ENCODE results near the gene TMEM140.

TMEM140 gene

DNA sequence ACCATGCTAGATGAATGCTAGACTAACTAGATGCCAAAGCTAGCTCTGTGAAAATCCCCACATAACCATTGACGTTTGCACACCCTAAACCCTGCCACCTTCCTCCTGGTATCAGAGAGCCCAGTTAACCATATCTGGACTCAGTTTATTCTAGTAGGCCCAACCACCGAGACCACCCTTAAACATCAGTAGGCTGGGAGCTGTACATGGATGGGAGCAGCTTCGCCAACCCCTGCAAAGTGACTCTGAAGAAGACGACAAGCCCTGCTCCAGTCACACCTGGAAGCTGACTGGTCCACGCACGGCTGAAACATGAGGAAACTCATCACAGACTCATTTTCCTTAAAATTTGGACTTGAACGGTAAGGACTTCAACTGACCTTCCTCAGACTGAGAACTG is 27.1 kb downstream of the TMEM140 start:
- no peak for DNase-seq (ENCODE audit: low spot score)

DNA sequence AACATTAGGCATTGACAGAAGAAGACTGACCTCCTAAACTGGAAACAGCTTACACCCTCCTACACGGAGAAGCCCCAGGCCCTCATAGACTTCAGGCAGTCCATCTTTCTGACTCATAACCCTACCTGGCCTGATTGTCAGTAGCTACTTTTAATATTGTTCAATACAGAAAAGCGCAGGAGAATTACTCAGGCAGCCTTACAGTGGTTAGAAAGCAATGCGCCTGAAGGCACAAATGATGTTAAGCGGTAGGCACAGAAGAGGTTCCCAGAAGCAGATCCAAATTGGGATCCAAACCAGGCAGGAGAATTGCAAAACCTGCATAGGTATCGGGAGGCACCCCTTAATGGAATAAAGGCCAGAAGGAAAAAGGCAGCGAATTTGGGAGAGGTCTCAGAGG is 28.1 kb downstream of the TMEM140 start:
- no peak for DNase-seq (ENCODE audit: low spot score)

DNA sequence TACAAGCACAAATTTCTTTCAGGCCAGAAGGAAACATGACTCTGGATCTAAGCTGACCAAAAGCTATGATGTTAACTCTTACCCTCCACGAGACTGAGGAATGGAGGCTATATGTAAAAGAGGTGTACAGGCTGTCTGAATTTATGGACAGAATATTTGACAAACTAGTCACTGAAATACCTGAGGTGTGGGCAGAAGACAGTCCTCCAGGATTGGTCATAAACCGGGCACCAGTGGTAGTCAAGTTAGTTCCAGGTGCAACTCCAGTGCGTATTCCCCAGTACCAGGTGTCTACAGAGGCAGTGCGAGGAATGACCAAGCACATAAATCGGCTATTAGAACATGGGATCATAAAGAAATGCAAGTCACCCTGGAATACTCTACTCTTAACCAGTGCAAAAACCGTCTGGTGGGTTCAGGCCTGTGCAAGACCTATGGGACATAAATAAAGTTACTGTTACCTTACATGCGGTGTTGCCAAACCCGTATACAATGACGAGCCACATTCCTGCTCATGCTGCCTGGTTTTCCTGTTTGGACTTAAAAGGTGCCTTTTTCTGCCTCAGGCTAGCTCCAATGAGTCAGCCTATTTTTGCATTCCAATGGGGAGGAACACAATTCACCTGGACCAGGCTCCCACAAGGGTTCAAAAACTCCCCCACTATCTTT is 29.3 kb downstream of the TMEM140 start:
- no peak for DNase-seq (ENCODE audit: low spot score)

DNA sequence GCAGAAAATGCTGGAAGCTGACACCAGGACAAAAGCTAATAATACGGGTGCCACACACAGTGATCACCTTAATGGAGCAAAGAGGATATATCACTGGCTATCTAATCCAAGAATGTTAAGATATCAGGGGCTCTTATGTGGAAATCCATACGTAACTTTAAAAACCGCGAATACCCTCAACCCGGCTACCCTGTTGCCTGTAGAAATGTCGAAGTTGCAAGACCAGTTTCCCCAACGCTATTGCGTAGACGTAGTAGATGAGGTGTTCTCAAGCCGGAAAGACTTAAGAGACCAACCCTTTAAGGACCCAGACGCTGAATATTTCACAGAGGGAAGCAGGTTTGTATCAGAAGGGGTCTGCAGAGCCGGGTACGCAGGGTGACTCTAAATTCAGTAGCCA is 30.5 kb downstream of the TMEM140 start:
- DNase-seq (ENCODE audit: low spot score) = no peak

DNA sequence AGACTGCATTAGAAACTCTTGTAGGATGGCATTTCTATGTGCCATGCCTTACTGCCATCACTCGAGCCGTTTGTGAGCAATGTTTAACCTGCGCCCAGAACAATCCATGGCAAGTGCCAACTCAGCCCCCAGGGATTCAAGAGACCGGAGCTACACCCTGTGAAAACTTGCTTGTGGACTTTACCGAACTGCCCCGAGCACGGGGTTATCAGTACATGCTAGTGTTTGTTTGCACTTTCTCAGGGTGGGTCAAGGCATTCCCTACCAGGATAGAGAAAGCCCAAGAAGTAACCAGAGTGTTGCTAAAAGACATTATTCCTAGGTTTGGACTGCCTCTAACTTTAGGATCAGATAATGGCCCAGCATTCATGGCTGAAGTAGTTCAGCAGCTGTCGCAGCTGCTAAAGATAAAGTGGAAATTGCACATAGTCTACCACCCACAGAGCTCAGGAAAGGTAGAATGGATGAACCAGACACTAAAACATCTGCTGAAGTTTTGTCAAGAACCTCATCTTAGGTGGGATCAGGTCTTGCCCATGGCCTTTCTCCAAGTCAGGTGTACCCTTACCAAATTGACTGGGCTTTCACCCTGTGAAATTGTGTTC is 31.6 kb downstream of the TMEM140 start:
- no peak for DNase-seq (ENCODE audit: low spot score)

DNA sequence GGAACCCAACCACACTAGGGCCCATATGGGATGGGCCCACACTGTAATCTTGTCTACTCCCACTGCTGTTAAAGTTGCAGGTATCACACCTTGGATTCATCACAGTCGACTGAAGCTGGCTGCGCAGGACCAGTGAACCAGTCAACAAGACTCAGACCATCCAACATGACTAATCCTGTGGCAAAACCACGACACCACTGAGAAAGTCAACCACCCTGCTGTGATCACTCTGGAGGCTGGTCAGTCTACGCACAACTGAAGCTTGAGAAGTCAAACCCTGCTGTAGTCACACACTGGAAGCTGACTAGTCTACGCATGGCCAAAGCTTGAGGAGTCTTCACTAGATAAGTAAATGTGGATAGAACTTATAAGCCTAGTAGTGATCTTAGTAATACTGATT is 32.2 kb downstream of the TMEM140 start:
- DNase-seq (ENCODE audit: low spot score) = no peak

DNA sequence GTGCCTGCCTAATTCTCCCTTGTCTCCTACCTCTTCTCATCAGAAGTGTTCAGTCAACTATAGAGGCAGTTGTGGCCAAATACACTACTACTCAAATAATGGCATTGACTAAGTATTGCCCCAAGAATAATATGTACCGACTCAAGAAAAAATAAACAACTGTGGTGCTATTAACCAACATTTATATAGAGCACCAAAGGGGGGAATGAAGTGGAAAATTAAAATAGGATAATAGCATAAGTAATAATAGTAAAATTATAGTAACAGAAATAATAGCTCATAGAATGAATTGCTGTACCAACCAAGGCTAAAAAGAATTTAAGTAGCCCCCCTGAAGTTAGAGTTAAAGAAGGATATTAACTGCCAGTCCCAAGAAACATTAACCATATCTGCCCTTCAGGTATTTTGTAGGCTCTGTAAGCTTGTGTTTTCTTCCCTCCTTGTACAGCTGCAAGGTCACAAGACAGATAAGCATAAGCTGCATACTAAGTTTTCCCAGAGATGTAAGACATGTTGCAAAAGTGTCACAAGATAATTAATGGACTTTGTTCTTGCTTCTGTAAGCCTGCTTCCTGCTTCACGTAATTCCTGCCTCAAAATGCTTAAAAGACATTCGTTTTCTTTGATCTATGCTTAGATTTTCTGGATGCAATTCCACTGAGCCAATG is 33.5 kb downstream of the TMEM140 start:
- DNase-seq (ENCODE audit: low spot score) = no peak

DNA sequence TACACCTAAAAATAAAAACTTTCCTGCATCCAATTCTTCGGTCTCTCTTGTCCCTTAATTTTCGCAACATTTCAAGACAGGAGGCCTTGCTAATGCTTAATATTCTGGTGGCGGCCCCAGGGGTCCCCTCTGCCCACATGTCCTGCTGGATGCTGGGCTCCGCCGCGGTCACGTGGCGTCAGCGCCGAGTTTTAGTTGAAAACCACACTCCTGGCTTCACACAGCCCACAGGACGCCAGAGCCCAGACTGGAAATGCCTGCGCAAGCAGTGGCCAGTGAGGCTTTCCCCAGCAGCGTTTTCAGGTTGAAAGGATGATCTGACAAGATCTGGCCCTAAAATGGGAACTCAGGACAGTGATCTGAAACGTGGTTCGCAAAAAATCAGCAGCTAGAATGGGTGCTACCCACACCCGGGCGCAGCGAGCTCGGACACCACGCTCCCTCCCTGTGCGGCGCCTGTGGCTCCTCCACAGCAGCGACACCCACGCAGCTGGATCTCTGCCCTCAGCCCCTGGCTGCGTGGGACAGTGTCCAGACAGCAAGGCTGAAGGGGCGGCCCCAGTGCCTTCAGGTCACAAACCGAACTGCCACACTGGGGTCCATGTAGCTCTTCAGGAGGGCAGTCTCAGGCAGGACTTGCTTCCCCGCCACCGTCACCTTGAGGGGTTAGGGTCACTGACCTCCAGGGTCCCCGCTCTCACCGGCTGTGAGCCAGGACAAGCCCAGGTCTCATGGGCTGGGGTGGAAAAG is 34.2 kb downstream of the TMEM140 start:
- no peak for DNase-seq (ENCODE audit: low spot score)

DNA sequence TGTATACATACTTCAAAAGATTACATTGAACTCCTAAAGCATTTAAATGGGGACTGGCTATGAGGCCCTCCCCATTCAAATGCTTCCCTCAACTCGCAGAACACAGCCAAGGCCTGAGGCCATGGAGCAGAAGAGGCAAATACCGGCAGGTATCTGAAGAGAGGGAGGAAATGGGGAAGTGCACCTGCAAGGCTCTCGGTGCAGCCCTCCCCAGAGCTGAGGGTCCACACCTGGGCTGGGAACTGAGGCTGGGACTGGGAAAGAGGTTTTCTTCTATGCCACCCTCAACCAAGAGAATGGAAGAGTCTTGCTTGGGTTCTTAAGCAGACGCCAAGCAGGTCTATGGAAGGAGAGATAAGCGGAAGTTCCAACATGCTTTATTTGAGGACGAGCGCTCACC is 35.6 kb downstream of the TMEM140 start:
- no peak for DNase-seq (ENCODE audit: low spot score)

DNA sequence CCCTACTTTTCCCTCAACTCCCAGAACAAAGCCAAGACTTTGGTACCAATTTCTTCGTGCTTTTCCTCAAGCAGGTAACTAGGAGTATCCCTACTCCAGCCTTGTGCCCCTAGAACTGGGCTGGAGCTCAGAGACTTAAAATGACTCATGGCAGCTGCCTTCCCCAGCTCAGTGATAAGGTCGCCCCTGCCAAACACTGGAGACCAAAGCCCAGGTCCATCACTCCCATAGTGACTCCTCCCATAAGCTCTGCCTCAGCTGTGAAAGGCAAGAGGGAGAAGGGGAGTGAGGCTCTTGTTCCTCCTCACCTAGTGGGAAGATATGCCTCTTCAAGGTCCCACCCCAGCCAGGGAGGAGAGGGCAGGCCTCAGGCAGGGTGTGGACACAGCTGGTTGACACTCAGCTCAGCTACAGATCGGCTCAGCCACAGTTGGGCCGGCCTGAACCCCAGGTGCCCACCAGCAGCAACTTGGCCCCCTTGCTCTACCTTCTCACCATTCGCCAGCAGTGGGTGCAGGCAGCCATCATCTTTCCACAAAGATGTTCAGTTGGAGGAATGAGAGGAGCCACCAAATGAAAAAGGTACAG is 36.5 kb downstream of the TMEM140 start:
- no peak for DNase-seq (ENCODE audit: low spot score)

DNA sequence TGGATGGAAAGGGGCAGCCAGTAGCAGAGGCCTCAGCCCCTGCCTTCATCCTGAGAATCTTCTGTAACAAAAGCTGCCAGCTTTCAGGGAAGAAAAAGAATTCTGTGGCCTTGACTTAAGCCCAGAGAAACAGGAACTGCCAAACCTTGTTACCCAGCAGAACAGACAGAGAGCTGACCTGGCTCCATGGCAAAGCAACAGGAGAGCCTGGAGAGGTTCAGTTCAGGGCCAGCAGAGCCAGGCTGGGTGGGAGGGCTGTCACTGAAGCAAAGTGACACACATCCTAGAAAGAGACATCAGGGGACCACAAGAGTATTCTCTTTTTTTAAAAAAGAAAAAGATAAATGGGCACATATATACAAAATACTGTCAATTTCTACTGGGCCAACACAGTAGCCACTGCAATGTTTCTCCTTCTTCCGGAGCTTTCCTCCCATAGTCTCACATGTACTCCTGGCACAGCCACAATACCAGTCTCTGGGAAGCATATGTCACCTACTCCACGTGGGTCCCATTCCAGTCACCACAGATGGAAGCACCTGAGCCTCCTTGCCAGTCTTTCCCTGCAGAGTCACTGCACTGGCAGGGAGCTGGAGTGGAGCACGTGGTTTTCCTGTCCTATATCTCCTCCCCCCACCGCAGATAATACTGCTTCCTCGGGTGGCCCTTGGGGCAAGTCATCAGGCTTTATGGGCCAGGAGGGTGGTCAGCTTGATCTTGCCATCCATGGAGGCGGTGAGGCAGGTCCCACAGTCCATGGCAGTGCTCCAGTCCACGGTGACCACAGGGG is 37.8 kb downstream of the TMEM140 start:
- no peak for DNase-seq (ENCODE audit: low spot score)

DNA sequence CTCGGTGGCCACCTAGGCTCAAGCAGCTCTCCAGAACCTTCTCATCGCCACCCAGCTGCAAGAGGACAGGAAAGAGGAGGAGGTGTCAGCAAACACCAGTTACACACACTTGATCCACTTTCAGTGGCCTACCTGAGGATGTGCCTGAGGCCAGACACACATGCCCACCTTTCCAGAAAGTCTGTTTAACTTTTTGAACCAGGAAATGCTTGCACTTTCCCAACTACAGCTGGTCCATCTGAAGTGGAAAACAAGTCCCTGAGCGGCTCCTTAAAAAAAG is 38.3 kb downstream of the TMEM140 start:
- DNase-seq (ENCODE audit: low spot score) = no peak

DNA sequence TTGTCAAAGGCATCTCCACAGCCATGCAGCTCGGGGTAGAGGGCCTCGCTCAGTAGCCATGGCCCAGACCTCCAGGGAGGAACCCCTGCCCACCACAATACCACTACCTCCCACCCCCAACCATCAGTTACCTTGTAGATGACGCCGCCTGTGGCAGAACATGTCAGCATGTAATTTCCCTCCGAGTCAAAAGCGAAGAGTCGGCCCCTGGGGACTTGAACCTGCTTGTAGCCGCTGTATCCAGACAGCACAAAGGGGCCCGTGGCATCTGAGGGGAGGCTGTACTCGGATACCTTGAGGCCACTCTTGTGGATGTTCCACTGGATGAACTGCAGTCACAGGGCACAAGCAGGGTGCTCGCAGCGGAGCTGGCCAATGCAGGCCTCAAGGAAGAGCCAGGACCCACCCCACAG is 39.0 kb downstream of the TMEM140 start:
- no peak for DNase-seq (ENCODE audit: low spot score)

DNA sequence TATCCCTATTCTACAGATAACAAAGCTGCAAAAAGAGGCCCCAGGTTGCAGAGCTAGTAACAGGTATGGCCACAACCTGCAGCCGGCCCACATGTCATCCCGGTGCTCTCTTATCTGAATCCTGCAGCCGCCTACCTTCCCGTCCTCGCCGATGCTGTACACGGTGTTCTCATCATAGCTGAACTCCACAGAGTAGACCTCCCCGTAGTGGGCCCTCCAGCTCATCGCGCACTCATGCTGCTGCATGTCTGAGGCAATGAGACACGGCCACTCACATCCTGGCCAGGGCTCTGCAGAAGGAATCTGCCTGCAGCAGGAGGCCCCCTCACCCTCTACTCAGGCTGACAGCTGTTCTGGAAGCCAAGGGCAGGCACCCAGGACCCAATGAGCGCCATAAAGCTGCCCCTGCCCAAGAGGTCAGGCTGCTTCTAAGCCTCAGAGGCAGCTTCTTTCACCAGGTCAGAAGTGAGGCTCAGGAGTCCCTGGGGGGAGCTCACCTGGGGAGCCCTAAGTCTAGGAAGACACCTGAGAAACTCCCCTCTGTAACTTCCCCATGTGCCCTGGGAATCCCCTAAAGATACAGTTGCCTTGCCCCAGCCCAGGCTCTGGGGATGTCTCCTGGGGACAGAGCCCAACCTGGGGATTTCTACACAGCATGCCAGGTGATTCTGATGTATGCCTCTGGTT is 40.6 kb downstream of the TMEM140 start:
- DNase-seq (ENCODE audit: low spot score) = no peak

DNA sequence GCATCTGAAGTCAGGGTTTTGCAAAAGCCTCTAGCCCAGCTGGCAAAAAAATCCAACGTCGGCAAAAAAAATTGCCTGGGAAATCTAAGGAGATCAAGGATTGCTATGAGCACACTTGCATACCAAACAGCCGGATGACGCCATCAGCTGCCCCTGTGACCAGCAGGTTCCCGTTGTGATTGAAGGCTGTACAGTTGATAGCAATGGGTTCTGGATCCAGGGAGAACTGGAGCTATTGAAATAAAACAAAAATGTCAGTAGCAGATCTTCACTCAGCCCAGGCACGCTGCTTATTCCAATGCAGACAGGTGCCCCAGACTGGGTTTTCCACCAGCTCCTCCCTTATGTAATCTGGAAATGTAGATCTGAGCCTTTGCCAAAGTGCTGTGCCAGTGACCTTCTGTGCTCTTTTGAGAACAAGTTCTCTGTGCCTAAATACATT is 41.4 kb downstream of the TMEM140 start:
- DNase-seq (ENCODE audit: low spot score) = no peak

DNA sequence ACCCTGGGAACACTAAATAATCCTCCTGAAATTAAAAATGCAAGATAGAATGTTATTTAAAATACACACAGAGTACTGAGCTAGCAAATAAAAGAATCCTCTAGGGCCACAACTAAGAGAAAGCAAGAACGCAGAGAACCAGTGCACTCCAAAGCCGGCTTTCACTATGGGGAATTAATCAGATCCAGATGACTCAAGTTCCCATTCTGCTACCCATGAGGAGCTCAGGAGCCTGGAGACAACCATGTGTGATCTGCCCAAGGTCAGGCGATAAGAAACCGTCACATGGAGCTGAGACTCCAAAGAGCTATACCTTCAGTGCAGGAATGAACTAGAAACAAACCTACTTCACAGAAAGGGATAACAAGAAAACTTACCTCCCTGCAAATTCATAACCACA is 42.1 kb downstream of the TMEM140 start:
- DNase-seq (ENCODE audit: low spot score) = no peak

DNA sequence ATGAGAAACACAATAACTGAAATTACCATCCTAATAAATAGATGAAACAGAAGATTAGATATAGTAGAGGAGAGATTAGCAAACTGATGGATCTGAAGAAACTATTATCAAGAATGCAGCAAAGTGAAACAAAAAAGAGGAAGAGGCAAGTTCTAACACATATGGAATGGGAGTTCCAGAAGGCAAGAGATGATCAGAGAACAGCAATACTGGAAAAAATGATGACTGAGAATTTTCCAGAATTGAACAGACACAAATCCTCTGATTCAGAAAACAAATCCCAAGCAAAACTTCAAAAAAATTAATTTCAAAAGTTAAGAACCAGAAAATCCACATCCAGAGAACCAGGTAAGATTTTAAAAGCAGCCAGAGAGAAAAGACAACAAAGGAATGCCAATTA is 42.8 kb downstream of the TMEM140 start:
- no peak for DNase-seq (ENCODE audit: low spot score)

DNA sequence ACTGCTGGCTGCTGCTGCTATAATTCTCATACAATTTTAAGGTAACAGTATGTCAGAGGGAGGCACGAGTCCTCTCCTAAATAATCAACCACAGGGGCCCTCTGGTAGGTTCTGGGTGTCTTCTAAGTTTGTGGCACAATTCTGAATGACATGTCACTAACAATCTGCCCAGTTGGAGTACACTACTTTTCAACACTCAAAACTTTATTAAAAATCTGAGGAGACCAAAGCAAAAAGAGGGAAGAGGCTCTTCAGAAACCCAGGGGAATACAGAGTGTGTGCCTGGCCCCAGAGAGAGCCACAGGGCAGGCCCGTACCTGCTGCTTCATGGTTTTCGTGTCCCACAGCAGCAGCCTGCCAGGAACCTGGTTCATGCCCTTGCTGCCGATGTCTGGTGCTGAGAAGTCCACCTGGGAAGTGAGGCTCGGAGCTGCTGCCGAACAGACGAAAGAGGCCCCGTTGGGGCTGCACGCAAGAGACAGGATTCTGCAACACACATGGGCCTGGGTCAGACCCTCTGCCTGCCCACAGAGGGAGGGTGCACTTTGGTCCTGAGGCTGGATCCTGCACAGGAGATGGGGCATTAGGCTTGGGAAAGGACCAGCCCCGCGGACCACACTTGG is 45.2 kb downstream of the TMEM140 start:
- no peak for DNase-seq (ENCODE audit: low spot score)

DNA sequence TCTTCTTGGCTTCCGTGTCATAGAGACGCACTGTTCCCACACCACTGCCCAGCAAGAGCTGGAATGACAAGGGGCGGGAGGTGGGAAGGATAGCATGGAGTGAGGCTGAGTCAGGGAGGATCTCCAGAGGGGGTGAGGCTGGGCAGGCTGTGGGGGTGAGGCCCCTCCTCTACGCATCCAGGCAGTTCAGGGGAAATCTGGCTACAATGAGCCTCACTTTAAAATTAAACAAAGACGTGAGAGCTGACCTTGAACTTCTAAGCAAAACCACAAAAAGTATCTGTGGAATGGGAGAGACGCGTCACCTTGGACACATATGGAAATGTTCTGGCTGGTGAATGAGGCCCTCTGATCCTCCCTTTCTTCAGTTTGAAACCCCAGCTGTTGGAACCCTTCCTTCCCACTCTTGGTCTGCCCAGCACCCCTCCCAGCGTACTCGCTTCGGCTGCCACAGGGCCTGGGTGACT is 45.8 kb downstream of the TMEM140 start:
- no peak for DNase-seq (ENCODE audit: low spot score)

DNA sequence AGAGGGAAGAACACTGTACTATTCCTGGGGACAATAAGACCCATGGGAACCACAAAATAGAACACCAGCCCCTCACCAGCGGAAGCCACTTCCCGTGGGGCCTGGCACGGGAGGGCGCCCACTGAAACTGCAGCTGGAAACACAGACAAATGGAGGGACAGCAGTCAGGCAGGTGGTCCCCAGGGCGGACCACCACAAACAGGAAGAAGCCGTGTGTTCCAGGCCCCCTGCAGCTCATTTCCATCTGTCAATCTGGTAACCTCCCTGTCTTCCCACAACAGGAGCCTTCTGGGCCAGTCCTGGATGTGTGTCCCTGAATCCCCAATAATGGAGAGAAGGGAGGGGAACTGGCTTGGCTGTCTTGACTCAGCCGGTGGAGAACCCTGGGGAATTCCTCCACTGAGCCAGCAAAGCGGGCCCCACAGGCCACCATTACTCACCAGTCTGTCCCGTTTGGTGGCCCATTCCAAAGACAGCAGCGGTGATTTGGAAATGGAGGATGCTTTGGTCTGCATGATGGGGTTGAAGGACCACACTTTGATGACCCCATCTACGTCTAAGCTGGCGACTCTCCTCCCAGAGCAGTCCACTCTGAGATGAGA is 46.7 kb downstream of the TMEM140 start:
- DNase-seq (ENCODE audit: low spot score) = no peak

Data from pons (tissue), 1 donor.